ENCODE data around the gene AGAP5. TPM values are rescaled to one million over a fixed set of nuclear protein-coding genes. Genes with fewer than 3 reads are reported as not detected.
"Not testable (repeated sequence)": the region's sequence is repeated elsewhere in the genome, so short reads cannot be mapped to it uniquely, and the experiment has no call there.

AGAP5 gene
- 0.76 and 1.1 TPM in 2 replicates for total RNA-seq (2014; rRNA removed; shearing (Covaris generic))

- DNase-seq (ENCODE audit: low read depth), result not testable (repeated sequence)
Measured at GRCh38 chr10:73697675-73698159, at the start of gene AGAP5. Gene AGAP5, minus strand, starts transcription at chr10:73698109. Its CDS starts 354 bp downstream, at chr10:73697755.

- DNase-seq (ENCODE audit: low read depth), result no peak
Measured at GRCh38 chr10:73746721-73747120, 48.8 kb upstream of the AGAP5 start.

DNA sequence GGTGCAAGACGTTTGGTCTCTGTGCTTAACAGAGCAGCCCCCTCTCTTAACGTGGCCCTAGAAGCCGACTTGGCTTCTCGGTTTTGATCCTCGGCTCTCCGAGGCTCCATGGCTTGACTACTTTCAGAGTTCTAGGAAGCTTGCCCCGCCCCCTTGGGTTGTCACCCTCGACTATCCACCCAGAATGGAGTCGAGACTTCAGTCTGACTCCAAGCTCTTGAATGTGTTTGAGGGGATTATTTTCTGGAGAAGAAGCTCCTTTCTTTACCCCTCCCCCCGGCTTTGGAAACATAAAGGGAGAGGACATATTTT is 46.7 kb upstream of the AGAP5 start:
- DNase-seq (ENCODE audit: low read depth), result peak; percentile 73

- peak; percentile 95 for DNase-seq (ENCODE audit: low read depth)
Measured at GRCh38 chr10:73743905-73744663, 46.2 kb upstream of the AGAP5 start, which contains the start of gene SEC24C. Gene SEC24C, plus strand, starts transcription at chr10:73744372. Its CDS starts 2,461 bp downstream, at chr10:73746833.

DNA sequence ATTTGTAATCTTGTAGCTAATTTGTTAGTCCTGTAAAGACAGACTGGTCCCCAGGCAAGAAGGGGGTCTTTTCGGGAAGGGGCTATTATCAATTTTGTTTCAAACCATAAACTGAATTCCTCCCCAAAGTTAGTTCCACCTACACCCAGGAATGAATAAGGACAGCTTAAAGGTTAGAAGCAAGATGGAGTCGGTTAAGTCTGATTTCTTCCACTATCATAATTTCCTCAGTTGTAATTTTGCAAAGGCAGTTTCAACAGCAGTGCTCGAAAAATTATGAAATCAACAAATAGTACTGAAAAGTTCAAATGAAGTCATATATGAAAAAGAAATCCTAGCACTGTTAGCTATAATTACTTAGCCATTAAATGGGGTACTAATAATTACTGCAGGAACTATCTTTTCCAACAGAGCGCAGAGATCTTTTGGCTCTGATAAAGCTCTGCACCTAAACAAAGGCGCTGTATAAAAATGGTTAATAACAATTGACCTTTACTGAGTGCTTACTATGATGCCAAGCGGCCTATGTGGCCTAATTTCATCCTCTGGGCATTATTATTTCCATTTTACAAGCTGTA is 45.5 kb upstream of the AGAP5 start:
- DNase-seq (ENCODE audit: low read depth), result no peak

- DNase-seq (ENCODE audit: low read depth), result no peak
Measured at GRCh38 chr10:73742454-73742734, 44.5 kb upstream of the AGAP5 start.

GRCh38 chr10:73740501-73741254 is 42.8 kb upstream of the AGAP5 start:
- DNase-seq (ENCODE audit: low read depth), result not testable (repeated sequence)

GRCh38 chr10:73734796-73735305 is 36.9 kb upstream of the AGAP5 start:
- no peak for DNase-seq (ENCODE audit: low read depth)

DNA sequence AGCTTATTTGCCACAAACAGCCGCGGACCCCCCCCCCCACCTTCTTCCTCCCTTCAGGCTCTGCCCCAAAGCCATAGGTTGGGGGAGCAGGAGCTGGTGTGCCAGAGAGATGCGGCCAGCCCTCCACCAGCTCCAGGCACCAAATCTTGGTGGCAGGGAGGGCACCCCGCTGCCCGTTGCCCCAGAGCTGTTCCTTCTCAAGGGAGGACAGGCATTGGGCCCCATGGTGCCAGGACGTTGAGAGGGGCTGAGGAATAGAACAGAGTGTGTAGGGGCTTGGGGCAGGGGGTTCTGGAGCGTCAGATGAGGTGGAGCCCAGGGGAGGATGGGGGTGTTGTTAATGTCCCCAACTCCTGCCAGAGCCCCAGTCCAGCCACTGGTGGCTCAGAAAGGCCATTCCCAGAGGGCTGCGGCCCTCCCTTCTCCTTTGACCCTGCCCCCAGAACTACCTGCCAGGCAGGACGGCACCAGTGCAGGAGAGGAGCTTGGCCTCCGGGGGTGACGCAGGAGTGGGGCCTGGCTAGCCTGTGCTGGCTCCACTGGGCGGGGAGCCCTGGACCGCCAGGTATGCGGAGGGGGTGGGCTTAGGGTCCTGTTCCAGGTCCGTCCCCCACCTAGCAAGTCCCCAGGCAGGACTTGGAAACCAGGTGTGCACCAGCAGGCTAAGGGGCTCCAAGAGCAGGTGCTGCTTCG is 36.3 kb upstream of the AGAP5 start:
- no peak for DNase-seq (ENCODE audit: low read depth)

- DNase-seq (ENCODE audit: low read depth), result no peak
Measured at GRCh38 chr10:73732931-73733623, 35.2 kb upstream of the AGAP5 start.

DNA sequence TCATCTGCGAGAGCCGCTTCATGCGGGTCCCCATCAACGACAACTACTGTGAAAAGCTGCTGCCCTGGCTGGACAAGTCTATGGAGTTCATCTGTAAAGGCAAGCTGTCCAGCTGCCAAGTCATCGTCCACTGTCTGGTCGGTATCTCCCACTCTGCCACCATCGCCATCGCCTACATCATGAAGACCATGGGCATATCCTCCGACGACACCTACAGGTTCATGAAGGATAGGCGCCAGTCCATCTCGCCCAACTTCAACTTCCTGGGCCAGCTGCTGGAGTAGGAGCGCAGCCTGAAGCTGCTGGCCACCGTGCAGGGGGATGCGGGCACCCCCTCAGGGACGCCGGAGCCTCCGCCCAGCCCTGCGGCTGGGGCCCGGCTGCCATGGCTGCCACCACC is 34.5 kb upstream of the AGAP5 start:
- DNase-seq (ENCODE audit: low read depth), result no peak

GRCh38 chr10:73731588-73732375 is 33.9 kb upstream of the AGAP5 start:
- DNase-seq (ENCODE audit: low read depth), result no peak

DNA sequence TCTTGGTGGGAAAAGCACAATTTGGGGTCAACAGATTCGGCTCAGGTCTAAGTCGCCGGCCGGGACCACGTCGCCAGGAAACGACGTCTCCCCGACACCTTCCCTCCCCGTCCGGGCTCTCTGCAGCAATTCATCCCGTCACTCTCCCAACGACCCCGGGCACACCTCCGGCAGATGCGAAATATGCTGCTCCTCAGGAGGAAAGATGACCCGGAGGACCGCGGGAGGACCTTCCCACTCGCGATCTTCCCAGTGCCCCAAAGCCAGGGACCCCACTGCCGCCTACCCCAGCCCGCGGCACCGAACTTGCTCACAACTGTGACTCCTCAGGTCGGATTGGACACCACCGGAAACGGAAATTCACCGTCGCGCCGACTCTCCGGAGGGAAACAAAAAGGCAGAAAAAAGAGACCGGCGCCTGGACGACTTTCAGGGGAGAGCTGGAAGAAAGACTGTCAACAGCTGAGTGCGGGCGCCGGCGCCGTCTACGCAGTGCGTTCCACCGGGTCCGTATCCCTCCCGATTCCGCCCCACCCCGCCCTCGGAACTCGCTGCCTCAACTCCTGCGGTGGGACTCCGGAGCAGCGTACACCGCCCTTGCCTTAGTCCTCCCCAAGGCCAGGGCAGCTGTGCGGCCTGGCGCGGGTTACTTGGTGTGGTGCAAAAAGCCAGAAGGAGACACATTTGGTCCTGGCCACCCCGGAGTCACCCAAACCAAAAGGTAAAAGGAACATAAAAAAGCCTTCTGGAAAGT is 32.4 kb upstream of the AGAP5 start:
- DNase-seq (ENCODE audit: low read depth), result peak; percentile 88

DNA sequence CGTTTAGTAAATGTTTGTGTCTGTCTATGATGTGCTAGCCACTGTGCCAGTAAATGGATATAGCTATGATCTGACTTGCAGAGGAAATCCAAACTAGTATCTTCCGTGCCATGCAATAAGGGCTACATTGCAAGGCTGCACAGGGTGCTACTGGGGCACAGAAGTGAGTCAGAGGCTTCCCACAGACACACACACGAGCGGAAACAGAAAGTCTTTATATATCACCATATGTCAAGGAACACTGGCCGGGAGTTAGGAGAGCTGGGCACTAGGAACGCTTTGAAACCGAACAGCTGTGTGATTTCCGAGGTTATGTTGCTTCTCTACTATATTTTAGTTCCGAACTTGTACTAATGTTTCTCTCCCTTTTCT is 31.9 kb upstream of the AGAP5 start:
- DNase-seq (ENCODE audit: low read depth), result peak; percentile 48

DNA sequence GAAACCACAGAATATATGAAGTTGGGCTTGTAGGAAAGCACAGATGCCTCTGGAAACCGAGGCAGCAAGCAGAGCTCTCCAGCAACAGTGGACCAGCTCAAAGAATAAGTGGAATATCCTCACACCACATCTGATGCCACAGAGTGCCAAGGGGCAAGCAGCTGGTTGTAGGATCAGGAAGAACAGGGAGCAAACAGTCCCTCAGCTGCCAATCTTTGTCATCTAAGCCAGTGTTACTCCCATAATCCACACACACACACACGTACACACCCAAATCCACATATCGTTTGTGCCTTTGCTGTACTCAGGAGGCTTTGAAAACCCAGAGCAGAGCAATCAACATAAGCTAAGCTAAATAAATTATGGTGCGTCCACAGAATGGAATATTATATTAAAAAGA is 25.6 kb upstream of the AGAP5 start:
- DNase-seq (ENCODE audit: low read depth), result no peak

DNA sequence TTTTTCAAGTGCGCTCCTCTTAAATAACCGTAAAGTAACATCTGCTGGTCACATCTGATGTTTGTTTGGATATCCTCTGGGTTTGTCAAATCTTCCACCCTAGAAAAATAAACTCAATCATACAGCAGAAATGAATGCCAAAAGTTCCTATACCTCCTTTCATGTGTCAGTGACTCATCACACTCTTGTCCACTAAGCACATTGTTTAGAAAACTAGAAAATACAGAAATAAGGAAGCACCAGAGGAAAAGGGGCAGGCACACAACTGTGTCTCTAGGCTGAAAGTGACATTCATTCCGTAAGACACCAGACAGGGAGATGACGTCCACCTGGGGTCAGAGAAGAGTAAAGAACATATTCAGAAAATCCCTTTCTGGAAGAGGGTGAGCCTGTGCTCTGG is 22.7 kb upstream of the AGAP5 start:
- not testable (repeated sequence) for DNase-seq (ENCODE audit: low read depth)

DNA sequence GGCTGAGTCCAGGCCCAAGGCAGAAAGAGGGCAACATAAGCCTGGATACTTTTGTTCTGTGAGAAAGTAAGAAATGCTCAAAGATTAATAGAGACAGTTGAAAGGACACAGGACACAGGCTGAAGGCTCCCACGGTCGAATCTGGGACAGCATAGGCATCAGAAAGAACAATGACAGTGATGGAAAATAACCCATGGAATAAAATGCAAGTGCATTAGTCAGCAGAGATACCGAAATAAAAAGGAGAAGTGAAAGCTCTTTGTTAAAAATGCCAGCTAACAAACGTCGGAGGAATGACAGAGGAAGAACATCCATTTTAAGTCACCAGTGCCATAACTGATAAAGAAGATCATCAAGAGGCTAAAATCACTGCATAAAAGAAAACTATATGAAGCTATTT is 19.6 kb upstream of the AGAP5 start:
- no peak for DNase-seq (ENCODE audit: low read depth)

GRCh38 chr10:73716251-73716650 is 18.3 kb upstream of the AGAP5 start:
- DNase-seq (ENCODE audit: low read depth), result no peak

GRCh38 chr10:73715179-73716156 is 17.6 kb upstream of the AGAP5 start:
- DNase-seq (ENCODE audit: low read depth), result not testable (repeated sequence)
